Germinal center (tissue), 1 donor: ENCODE measurements around the gene LMBR1.
A peak's percentile ranks its signal among the peaks of the same experiment; 100 is the strongest.
"Not testable (repeated sequence)": the region's sequence is repeated elsewhere in the genome, so short reads cannot be mapped to it uniquely, and the experiment has no call there.

Source experiments
- DNase-seq: peaks from one replicate; pipeline ENCODE4 v3.0.0; 2012; ENCODE audit warnings: mixed read lengths, low spot score

Gene LMBR1

GRCh38 chr7:156903232-156903909, 10.4 kb upstream of the LMBR1 start:
- DNase-seq = no peak

DNA sequence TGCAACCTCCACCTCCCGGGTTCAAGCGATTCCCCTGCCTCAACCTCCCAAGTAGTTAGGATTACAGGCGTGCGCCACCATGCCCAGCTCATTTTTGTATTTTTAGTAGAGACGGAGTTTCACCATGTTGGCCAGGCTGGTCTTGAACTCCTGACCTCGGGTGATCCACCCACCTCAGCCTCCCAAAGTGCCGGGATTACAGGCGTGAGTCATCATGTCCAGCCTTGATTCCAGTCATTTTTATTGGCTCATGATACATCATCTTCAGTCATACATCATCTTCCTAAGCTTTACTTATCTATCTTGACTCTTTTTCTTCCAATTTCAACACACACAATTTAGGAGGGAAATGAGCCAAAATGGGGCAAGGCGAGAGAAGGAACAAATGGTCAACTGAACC, 7.1 kb upstream of the LMBR1 start:
- DNase-seq = not testable (repeated sequence)

- no peak for DNase-seq
Observed at GRCh38 chr7:156898938-156899337, 6.0 kb upstream of the LMBR1 start.

DNA sequence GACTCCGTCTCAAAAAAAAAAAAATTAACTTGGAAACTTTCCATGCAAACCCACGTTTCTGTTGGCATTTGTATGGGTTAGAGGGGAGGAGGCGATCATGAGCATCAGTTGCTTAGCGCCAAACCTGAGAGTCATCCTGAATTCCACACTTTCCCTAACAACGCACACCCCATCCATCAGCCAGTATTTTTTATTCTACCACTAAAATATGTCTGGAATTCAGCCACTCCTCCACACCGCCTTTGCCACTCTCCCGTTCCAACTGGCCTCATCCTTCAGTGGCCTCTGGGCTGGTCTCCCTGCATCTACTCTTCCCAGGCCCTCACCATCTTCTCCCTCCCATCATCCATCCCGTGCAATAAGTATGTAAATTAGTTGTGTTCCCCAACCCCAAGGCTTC, 4.7 kb upstream of the LMBR1 start:
- no peak for DNase-seq

GRCh38 chr7:156896388-156897022, 3.5 kb upstream of the LMBR1 start:
- DNase-seq = no peak

- DNase-seq = no peak
Observed at GRCh38 chr7:156895024-156895780, 2.2 kb upstream of the LMBR1 start.

DNA sequence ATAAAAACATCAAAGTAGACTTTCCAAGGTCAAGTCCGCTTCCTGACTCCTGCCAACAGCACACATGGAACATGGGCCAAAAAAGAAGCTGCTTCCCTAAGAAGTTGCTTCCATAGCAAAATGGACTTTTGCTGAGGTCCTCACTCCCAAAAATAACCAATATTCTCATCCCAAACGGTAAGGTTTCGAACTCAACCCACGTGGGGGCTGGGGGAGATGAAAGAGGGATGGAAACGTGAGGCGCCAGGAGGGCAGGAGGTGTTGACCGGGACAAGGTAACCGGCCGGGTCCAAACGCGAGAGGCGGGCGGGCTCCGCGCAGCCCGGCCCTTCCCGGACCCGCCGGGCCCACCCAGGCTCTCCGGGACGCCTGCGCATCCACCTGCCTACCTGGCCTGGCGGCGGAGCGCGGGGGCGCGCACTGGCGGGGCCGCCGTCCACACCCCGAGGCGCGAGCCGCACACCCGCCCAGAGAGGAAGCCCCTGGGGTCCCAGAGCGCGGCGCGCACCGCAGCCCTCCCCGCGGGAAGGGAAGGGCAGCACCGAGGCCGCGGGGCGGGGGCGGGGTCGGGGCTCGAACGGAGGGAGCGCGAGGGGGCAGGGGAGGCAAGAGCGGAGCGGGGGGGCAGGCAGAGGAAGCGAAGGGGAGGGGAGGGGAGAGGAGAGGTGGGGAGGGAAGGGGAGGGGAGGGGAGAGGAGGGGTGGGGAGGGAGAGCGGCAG, 742 bp downstream of the LMBR1 start:
- peak; percentile 70 for DNase-seq

- DNase-seq = no peak
Observed at GRCh38 chr7:156889746-156890145, 3.2 kb downstream of the LMBR1 start.

- no peak for DNase-seq
Observed at GRCh38 chr7:156889089-156889488, 3.9 kb downstream of the LMBR1 start.

DNA sequence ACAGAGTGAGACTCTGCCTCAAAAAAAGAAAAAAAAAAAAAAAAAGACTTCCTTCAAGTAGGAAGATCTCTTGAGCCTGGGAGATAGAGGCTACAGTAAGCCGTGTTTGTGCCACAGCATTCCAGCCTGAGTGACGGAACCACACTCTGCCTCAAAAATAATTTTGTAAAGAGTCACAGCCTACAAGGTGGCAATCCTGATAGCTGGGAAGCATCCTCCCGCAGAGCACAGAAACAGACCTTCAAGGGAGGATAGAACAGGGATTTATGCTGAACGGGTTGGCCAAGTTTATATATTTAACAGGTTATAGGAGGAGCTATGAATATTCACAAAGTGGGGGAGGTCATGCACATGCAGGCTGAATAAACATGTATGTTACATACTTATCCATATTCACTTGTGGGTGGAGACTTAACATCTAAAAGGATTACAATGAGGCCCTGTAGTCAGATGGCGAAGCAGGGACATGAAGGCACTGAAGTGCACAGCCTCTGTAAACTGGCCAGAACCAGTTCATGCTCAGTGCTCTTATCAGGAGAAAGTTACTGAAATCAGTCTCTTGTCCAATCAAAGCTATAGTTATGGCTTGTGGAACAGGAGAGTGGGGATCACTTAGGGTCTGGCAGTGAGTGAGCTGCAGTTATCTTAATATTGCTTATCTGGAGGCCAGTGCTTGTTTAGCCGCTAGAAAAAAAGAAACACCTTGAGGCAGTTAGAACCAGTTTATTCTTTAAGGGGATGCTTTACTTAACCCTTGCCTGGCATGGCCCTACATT, 6.8 kb downstream of the LMBR1 start:
- no peak for DNase-seq

- no peak for DNase-seq
Observed at GRCh38 chr7:156881679-156882078, 11.3 kb downstream of the LMBR1 start.

- no peak for DNase-seq
Observed at GRCh38 chr7:156875766-156876165, 17.2 kb downstream of the LMBR1 start.

- DNase-seq = not testable (repeated sequence)
Observed at GRCh38 chr7:156868363-156868762, 24.6 kb downstream of the LMBR1 start.

GRCh38 chr7:156865493-156865892, 27.5 kb downstream of the LMBR1 start:
- peak; percentile 5 for DNase-seq

GRCh38 chr7:156862022-156862421, 31.0 kb downstream of the LMBR1 start:
- DNase-seq = not testable (repeated sequence)

- DNase-seq = no peak
Observed at GRCh38 chr7:156861212-156861611, 31.8 kb downstream of the LMBR1 start.

GRCh38 chr7:156860099-156860498, 32.9 kb downstream of the LMBR1 start:
- DNase-seq = not testable (repeated sequence)

- DNase-seq = no peak
Observed at GRCh38 chr7:156858523-156858922, 34.5 kb downstream of the LMBR1 start.

GRCh38 chr7:156857757-156858156, 35.2 kb downstream of the LMBR1 start:
- DNase-seq = no peak

DNA sequence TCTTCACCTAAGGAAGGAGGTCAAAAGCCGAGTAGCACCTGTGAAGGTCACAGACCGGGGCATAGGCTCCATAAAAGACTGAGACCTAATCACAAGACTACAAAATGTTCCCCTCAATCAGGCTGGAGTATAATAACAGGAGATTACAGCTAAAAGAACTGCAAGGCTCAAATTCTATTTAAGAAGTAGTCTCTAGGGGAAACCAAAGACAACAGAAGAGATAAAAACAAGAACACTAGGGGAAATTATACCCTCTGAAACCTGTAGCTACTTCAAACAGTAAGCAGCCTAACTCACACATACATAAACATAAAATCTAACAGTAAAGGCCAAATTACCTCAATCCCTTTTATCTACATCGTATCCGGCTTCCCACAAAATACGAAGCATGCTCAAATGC, 38.3 kb downstream of the LMBR1 start:
- no peak for DNase-seq

DNA sequence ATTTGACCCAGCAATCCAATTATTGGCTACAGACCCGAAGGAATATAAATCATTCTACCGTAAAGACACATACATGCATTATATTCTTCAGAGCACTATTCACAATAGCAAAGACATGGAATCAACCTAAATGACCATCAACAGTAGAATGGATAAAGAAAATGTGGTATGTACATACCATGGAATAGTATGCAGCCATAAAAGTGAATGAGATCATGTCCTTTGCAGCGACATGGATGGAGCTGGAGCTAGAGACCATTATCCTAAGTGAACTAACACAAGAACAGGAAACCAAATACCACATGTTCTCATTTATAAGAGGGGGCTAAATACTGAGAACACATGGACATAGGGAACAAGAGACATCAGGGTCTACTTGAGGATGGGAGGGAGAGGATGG, 44.0 kb downstream of the LMBR1 start:
- no peak for DNase-seq
